Measurements from ENCODE around the gene STX4. TPM values are rescaled to one million over a fixed set of nuclear protein-coding genes. Genes with fewer than 3 reads are reported as not detected.
A peak's percentile ranks its signal among the peaks of the same experiment; 100 is the strongest.

STX4 gene, protein sequence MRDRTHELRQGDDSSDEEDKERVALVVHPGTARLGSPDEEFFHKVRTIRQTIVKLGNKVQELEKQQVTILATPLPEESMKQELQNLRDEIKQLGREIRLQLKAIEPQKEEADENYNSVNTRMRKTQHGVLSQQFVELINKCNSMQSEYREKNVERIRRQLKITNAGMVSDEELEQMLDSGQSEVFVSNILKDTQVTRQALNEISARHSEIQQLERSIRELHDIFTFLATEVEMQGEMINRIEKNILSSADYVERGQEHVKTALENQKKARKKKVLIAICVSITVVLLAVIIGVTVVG
- 100 to 1,000 TPM in 2 of 4 donors, 10 to 100 TPM in 2; 64.6 to 115 (median 91.5) TPM for polyA plus RNA-seq
- long read RNA-seq, donor 1: 0 reads
- long read RNA-seq, donor 2, transcript STX4-201 (11 exons, 1,481 nt): major isoform, 7 of 7 reads
- long read RNA-seq, donor 2, partial matches to known transcripts: 0 of 7 reads
- long read RNA-seq, donor 2, other reads (novel, unspliced or antisense): 0 of 7 reads
- long read RNA-seq, donor 3, transcript STX4-201 (11 exons, 1,481 nt): major isoform, 8 of 13 reads
- long read RNA-seq, donor 3, partial matches to known transcripts: 0 of 13 reads
- long read RNA-seq, donor 3, other reads (novel, unspliced or antisense): 0 of 13 reads
- long read RNA-seq, donor 4: 0 reads
- long read RNA-seq, donor 5, partial matches to known transcripts: 0 of 3 reads
- long read RNA-seq, donor 5, other reads (novel, unspliced or antisense): 0 of 3 reads
- long read RNA-seq, donor 6, transcript STX4-201 (11 exons, 1,481 nt): major isoform, 9 of 26 reads
- long read RNA-seq, donor 6, partial matches to known transcripts: 7 of 26 reads
- long read RNA-seq, donor 6, other reads (novel, unspliced or antisense): 0 of 26 reads
- long read RNA-seq, donor 7, transcript STX4-201 (11 exons, 1,481 nt): major isoform, 14 of 19 reads
- long read RNA-seq, donor 7, partial matches to known transcripts: 0 of 19 reads
- long read RNA-seq, donor 7, other reads (novel, unspliced or antisense): 0 of 19 reads
- long read RNA-seq, donor 8, partial matches to known transcripts: 0 of 3 reads
- long read RNA-seq, donor 8, other reads (novel, unspliced or antisense): 0 of 3 reads
- long read RNA-seq, donor 9: 0 reads
- long read RNA-seq, donor 10, transcript STX4-201 (11 exons, 1,481 nt): major isoform, 9 of 21 reads
- long read RNA-seq, donor 10, partial matches to known transcripts: 6 of 21 reads
- long read RNA-seq, donor 10, other reads (novel, unspliced or antisense): 0 of 21 reads

- WGBS, 3 donors: 0 to 1% (median 1%) methylated on average over 75 of the region's 75 CpGs
- Histone ChIP-seq H3K27ac (ENCODE audit: low read depth in 1 of 3, low read length in 2 of 3) (peak within 1 kb of the TSS; percentile 88 to 98 (median 90)), H3K4me1 (ENCODE audit: control insufficient read depth in 3 of 3, insufficient read depth in 2 of 3, low read depth in 1 of 3, low read length in 2 of 3) (peaks cover 0 to 12% (median 3%) of the 10 kb centered on the region in 3 donors), H3K4me3 (ENCODE audit: low read depth in 1 of 3, low read length in 3 of 3) (peak within 1 kb of the TSS; percentile 85 to 96 (median 96)), H3K27me3 (ENCODE audit: control insufficient read depth in 3 of 3, insufficient read depth in 3 of 3, low read length in 3 of 3) (no peaks in the 10 kb centered on the region), H3K9me3 (ENCODE audit: control insufficient read depth in 2 of 2, insufficient read depth in 1 of 2, low read depth in 1 of 2, low read length in 1 of 2) (no peaks in the 10 kb centered on the region), H3K36me3 (ENCODE audit: control insufficient read depth in 3 of 3, insufficient read depth in 2 of 3, low read depth in 1 of 3, low read length in 3 of 3) (peaks cover 2 to 21% (median 5%) of the 10 kb centered on the region in 3 donors)
- DNase-seq: peak; percentile 98 to 99
- FAIRE-seq: no peak
These were observed at the start of gene STX4 for GRCh38 chr16:31032736-31033708. STX4 (plus strand) TSS chr16:31033558; CDS start chr16:31033806, 248 bp downstream.

DNA sequence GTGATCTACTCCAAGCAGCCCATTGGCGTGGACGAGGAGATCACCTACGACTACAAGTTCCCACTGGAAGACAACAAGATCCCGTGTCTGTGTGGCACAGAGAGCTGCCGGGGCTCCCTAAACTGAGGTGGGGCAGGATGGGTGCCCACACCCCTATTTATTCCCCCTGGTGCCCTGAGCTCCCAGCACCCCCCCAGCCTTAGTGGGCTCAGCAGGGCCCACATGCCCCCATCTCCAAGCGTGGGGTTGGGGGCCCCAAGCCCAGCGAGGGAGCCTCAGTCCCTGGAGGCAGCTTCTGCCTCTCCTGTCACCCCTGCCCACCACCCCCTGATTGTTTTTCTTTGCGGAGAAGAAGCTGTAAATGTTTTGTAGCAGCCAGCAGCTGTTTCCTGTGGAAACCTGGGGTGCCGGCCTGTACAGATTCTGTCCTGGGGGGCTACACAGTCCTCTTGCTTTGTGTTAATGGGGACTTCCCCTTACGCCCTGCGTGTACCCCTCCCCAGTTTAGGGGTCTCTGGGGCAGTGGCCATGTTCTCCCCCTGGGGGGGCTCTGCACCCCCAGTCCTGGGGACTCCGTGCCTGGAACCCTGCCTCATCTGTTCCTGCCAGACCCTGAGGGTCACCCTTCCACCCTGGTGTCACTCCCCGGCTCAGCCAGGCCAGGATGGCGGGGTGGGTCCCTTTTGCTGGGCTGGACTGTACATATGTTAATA, 49.3 kb upstream of the STX4 start:
- DNase-seq: no peak
- WGBS, 3 donors: 82 to 86% (median 83%) methylated on average over 14 of the region's 14 CpGs
- H3K4me3 ChIP-seq (ENCODE audit: low read depth in 1 of 3, low read length in 3 of 3): no peak overlapping the region
- no peak for FAIRE-seq
- H3K4me1 ChIP-seq (ENCODE audit: control insufficient read depth in 3 of 3, insufficient read depth in 2 of 3, low read depth in 1 of 3, low read length in 2 of 3): peaks cover 0 to 8% (median 0%) of the 10 kb centered on the region in 3 donors
- no peaks in the 10 kb centered on the region for H3K9me3 ChIP-seq (ENCODE audit: control insufficient read depth in 2 of 2, insufficient read depth in 1 of 2, low read depth in 1 of 2, low read length in 1 of 2)
- no peaks in the 10 kb centered on the region for H3K27me3 ChIP-seq (ENCODE audit: control insufficient read depth in 3 of 3, insufficient read depth in 3 of 3, low read length in 3 of 3)
- H3K36me3 ChIP-seq (ENCODE audit: control insufficient read depth in 3 of 3, insufficient read depth in 2 of 3, low read depth in 1 of 3, low read length in 3 of 3): peaks cover 9 to 82% (median 17%) of the 10 kb centered on the region in 3 donors
- H3K27ac ChIP-seq (ENCODE audit: low read depth in 1 of 3, low read length in 2 of 3): no peak overlapping the region

DNA sequence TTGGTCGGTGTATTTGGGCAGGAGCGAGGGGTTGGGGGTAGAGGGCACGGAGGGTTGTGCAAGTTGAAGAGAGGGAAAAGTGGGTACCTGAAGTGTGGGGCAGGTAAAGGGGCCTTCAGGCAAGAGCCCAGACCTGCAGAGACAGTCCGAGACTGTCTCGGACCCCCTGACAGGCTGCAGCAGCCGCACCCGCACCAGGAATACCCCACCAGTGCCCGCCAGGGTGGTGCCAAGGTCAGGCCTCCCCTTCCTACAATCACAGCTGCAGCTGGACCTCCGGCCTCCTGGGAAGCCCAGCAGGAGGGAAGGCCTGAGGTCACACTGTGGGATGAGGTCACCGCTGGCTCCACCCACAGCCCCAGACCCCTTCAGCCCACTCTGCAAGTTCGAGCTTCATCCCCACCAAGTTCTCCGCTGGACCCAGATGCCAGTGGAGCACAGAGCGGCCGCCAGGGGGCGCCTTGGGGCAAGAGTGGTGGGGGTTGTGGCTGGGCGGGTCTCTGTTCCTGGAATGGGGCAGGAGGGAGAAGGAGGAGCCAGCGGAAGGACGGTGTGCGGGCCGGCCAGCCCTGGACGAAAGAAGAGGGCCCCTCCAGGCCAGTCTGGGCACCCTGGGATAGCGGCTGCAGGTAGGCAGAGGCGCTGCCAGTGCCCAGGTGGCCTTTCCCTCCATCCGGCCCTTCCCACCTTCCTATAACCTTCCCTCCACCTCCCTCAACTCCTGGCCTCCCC, 48.5 kb upstream of the STX4 start, which contains the start of gene HSD3B7:
TSS of gene HSD3B7 (plus strand) at position 539 of the 732 bp plus-strand sequence. CDS start 452 bp downstream, outside the sequence.
- DNase-seq (peak; percentile 85 to 91), FAIRE-seq (no peak)
- Histone ChIP-seq H3K27me3 (ENCODE audit: control insufficient read depth in 3 of 3, insufficient read depth in 3 of 3, low read length in 3 of 3) (no peaks in the 10 kb centered on the region), H3K36me3 (ENCODE audit: control insufficient read depth in 3 of 3, insufficient read depth in 2 of 3, low read depth in 1 of 3, low read length in 3 of 3) (peaks cover 5 to 75% (median 17%) of the 10 kb centered on the region in 3 donors), H3K4me1 (ENCODE audit: control insufficient read depth in 3 of 3, insufficient read depth in 2 of 3, low read depth in 1 of 3, low read length in 2 of 3) (peaks cover 0 to 8% (median 0%) of the 10 kb centered on the region in 3 donors), H3K4me3 (ENCODE audit: low read depth in 1 of 3, low read length in 3 of 3) (peak within 1 kb of the TSS in 2 of 3 donors; percentile 40 to 61), H3K27ac (ENCODE audit: low read depth in 1 of 3, low read length in 2 of 3) (peak within 1 kb of the TSS; percentile 56 to 84 (median 83)), H3K9me3 (ENCODE audit: control insufficient read depth in 2 of 2, insufficient read depth in 1 of 2, low read depth in 1 of 2, low read length in 1 of 2) (no peaks in the 10 kb centered on the region)
- 25 to 36% (median 29%) methylated on average over 16 to 24 of the region's 24 CpGs for WGBS, 3 donors

DNA sequence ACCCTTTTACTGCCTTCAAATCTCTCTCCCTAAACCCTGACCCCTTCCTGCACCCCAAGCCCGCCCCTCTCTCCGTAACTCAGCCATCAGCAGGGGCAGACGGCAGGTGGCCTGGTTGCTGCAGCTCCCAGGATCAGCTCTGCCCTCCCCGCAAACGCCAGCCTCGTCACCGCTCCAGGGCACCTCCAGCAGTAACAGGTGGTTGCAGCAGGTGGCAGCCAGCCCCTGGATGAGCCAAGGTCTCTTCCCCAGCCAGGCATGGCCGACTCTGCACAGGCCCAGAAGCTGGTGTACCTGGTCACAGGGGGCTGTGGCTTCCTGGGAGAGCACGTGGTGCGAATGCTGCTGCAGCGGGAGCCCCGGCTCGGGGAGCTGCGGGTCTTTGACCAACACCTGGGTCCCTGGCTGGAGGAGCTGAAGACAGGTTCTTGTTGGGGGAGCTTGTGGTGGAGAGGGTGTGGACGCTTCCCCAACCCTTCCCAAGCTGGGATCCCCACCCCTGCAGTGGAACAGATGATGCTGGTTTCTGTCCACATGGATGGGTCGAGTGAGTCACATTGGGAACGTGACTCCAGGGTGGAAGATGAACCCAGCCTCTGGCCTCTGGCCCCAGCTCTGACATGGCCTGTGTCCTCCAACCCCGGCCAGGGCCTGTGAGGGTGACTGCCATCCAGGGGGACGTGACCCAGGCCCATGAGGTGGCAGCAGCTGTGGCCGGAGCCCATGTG, 47.8 kb upstream of the STX4 start:
- 14 to 48% (median 43%) methylated on average over 17 to 20 of the region's 20 CpGs for WGBS, 3 donors
- Histone ChIP-seq H3K27me3 (ENCODE audit: control insufficient read depth in 3 of 3, insufficient read depth in 3 of 3, low read length in 3 of 3) (no peaks in the 10 kb centered on the region), H3K36me3 (ENCODE audit: control insufficient read depth in 3 of 3, insufficient read depth in 2 of 3, low read depth in 1 of 3, low read length in 3 of 3) (peaks cover 0 to 68% (median 12%) of the 10 kb centered on the region in 3 donors), H3K9me3 (ENCODE audit: control insufficient read depth in 2 of 2, insufficient read depth in 1 of 2, low read depth in 1 of 2, low read length in 1 of 2) (no peaks in the 10 kb centered on the region), H3K4me1 (ENCODE audit: control insufficient read depth in 3 of 3, insufficient read depth in 2 of 3, low read depth in 1 of 3, low read length in 2 of 3) (peaks cover 0 to 8% (median 0%) of the 10 kb centered on the region in 3 donors), H3K27ac (ENCODE audit: low read depth in 1 of 3, low read length in 2 of 3) (peak overlapping the region; percentile 56 to 84 (median 83)), H3K4me3 (ENCODE audit: low read depth in 1 of 3, low read length in 3 of 3) (peak overlapping the region in 2 of 3 donors; percentile 40 to 61)
- FAIRE-seq (no peak), DNase-seq (peak; percentile 87)

DNA sequence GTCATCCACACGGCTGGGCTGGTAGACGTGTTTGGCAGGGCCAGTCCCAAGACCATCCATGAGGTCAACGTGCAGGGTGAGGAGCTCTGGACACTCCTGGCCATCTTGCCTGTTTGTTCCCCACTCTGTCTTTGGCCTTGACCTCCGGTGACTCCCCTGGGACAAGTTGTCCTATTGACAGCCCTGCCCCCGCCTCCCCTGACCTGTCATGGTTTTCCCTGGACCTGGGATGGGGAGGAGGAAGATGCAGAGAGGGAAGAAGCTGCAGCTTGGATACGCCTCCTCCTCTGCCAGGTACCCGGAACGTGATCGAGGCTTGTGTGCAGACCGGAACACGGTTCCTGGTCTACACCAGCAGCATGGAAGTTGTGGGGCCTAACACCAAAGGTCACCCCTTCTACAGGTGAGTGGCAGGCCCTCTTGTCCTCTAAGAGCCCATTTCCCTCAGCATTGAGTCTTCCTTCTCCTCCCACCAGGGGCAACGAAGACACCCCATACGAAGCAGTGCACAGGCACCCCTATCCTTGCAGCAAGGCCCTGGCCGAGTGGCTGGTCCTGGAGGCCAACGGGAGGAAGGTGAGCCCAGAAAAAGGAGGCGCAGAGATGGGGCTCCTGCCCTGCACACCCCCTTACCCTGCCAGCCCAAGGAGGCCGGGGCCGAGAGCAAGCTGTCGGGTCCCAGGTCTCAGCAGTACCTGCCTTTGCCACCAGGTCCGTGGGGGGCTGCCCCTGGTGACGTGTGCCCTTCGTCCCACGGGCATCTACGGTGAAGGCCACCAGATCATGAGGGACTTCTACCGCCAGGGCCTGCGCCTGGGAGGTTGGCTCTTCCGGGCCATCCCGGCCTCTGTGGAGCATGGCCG, 47.0 kb upstream of the STX4 start:
- Histone ChIP-seq H3K36me3 (ENCODE audit: control insufficient read depth in 3 of 3, insufficient read depth in 2 of 3, low read depth in 1 of 3, low read length in 3 of 3) (peaks cover 0 to 60% (median 12%) of the 10 kb centered on the region in 3 donors), H3K9me3 (ENCODE audit: control insufficient read depth in 2 of 2, insufficient read depth in 1 of 2, low read depth in 1 of 2, low read length in 1 of 2) (no peaks in the 10 kb centered on the region), H3K27ac (ENCODE audit: low read depth in 1 of 3, low read length in 2 of 3) (peak overlapping the region in 1 of 3 donors; percentile 84), H3K4me3 (ENCODE audit: low read depth in 1 of 3, low read length in 3 of 3) (no peak overlapping the region), H3K27me3 (ENCODE audit: control insufficient read depth in 3 of 3, insufficient read depth in 3 of 3, low read length in 3 of 3) (no peaks in the 10 kb centered on the region), H3K4me1 (ENCODE audit: control insufficient read depth in 3 of 3, insufficient read depth in 2 of 3, low read depth in 1 of 3, low read length in 2 of 3) (peaks cover 0 to 8% (median 0%) of the 10 kb centered on the region in 3 donors)
- WGBS, 3 donors: 89 to 91% (median 89%) methylated on average over 28 to 29 of the region's 29 CpGs
- FAIRE-seq (no peak), DNase-seq (no peak)
